LNCAP (cell line): ENCODE results near the gene CMTM8.
A peak's percentile ranks its signal among the peaks of the same experiment; 100 is the strongest.

Experiments
- CTCF ChIP-seq: fragments of 450-650 bp; IDR thresholded peaks from 2 replicates; pipeline ENCODE4 v1.5.1; 2017; ENCODE audit warnings: mild to moderate bottlenecking

CMTM8 gene

GRCh38 chr3:32391643-32392535, 153.4 kb downstream of the CMTM8 start, which contains the start of gene CMTM7:
Gene CMTM7 (plus strand): TSS chr3:32391853. CDS start chr3:32391907, 54 bp downstream.
- no peak for TF ChIP-seq CTCF

GRCh38 chr3:32392536-32393302, 154.2 kb downstream of the CMTM8 start:
- TF ChIP-seq CTCF, result no peak

- no peak for TF ChIP-seq CTCF
Measured at GRCh38 chr3:32395496-32395895, 157.0 kb downstream of the CMTM8 start.

- no peak for TF ChIP-seq CTCF
Measured at GRCh38 chr3:32397941-32398340, 159.5 kb downstream of the CMTM8 start.

GRCh38 chr3:32398531-32398930, 160.1 kb downstream of the CMTM8 start:
- no peak for TF ChIP-seq CTCF

GRCh38 chr3:32399030-32399620, 160.6 kb downstream of the CMTM8 start:
- TF ChIP-seq CTCF, result peak; percentile 56; the same call in 1 of the 2 replicates

GRCh38 chr3:32401126-32401525, 162.6 kb downstream of the CMTM8 start:
- no peak for TF ChIP-seq CTCF
